ENCODE measurements around the gene SUZ12.
"Not testable (repeated sequence)": the region's sequence is repeated elsewhere in the genome, so short reads cannot be mapped to it uniquely, and the experiment has no call there.

Gene SUZ12

GRCh38 chr17:31936615-31937609 lies at the start of gene SUZ12:
Gene SUZ12, plus strand, starts transcription at chr17:31937007. Its CDS starts 240 bp downstream, at chr17:31937247.
- peak; percentile 87 for DNase-seq

DNA sequence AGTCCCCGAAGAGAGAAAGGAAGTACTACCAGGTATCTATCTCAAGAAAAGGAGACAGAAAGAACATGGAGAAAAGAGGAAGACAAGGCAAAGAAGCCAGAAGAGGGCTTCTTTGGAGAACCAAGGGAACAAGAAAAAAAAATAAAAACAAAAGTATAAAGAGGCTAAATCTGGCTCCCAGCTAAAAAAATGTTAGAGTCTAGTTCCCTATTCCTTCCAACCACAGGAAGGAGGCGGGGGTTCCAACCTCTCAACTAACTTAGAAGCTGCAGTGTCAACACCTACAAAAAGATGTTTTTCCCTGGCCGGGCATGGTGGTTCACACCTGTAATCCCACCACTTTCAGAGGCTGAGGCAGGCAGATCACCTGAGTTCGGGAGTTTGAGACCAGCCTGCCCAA lies 48.7 kb upstream of the SUZ12 start:
- DNase-seq = peak; percentile 17

DNA sequence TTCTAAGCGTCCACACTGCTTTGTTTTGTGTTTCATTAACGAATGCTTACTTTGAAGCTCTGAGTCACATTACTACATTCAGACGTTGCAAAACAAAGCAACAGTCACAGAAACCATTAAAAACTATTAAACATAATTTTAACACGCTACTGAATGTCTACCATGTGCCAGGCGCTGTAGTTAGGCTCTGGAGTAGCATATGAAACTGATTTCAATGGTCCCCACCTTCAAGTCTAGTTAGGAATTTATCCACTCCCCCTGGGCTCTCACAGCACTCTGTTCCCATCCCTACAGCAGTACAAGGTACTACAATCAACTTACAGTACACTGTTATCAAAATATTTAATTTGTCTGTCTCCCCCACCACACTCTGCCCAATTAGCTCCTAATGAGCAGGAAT lies 35.9 kb upstream of the SUZ12 start:
- no peak for DNase-seq

DNA sequence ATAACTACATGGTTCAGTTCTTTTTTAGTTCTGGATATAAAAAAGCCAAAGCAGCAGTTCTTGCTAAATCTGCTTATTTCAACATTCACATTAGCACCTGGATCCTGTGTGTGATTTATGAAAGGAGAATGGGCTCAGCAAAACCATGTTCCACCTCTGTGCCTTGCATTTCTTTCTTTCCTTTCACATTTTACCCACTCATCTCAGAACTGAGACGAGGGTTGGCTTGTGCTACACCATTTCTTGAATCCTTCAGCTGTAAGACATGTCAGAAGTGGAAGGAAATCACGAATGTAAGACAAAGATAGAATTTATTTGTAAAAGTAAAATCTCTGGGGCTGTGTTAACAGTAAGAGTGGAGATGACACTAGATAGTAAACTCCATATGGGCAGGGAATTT lies 34.1 kb upstream of the SUZ12 start:
- peak; percentile 53 for DNase-seq

- no peak for DNase-seq
Observed at GRCh38 chr17:31903401-31903800, 33.4 kb upstream of the SUZ12 start.

DNA sequence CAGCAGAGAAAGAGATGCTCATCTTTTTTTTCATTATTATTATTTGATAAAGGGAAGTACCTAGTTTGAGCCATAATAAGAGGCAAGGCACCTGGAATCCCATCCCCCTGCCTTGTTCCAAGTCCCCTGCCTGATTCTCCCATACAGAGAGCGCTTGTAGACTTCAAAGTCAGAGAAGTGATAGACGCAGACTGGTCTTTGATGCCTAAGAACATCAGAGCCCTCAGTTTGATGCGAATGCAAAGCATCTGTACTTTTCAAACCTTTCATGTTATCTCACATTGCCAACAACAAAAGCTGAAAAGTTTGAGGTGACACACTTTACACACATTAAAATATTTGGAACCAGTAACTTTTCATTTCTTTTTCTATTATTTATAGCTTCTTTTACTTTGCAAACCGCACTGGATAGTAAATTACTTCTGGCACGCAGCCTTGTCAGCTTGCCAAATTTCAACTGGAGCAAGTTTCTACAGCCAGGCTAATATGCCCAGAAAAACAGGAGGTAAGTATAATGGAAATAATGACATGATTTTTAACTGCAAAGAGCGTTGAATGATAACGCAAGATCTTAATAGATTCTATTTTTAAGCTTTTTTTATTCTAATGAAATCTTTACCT lies 29.4 kb upstream of the SUZ12 start:
- peak; percentile 72 for DNase-seq

- DNase-seq = no peak
Observed at GRCh38 chr17:31908386-31908785, 28.4 kb upstream of the SUZ12 start.

- peak; percentile 20 for DNase-seq
Observed at GRCh38 chr17:31912705-31913104, 24.1 kb upstream of the SUZ12 start.

GRCh38 chr17:31915456-31916100 lies 21.2 kb upstream of the SUZ12 start:
- DNase-seq = no peak

GRCh38 chr17:31916491-31917064 lies 20.2 kb upstream of the SUZ12 start:
- DNase-seq = no peak

GRCh38 chr17:31917065-31917529 lies 19.7 kb upstream of the SUZ12 start:
- peak; percentile 11 for DNase-seq

- not testable (repeated sequence) for DNase-seq
Observed at GRCh38 chr17:31917721-31918120, 19.1 kb upstream of the SUZ12 start.

GRCh38 chr17:31918701-31919128 lies 18.1 kb upstream of the SUZ12 start:
- no peak for DNase-seq

DNA sequence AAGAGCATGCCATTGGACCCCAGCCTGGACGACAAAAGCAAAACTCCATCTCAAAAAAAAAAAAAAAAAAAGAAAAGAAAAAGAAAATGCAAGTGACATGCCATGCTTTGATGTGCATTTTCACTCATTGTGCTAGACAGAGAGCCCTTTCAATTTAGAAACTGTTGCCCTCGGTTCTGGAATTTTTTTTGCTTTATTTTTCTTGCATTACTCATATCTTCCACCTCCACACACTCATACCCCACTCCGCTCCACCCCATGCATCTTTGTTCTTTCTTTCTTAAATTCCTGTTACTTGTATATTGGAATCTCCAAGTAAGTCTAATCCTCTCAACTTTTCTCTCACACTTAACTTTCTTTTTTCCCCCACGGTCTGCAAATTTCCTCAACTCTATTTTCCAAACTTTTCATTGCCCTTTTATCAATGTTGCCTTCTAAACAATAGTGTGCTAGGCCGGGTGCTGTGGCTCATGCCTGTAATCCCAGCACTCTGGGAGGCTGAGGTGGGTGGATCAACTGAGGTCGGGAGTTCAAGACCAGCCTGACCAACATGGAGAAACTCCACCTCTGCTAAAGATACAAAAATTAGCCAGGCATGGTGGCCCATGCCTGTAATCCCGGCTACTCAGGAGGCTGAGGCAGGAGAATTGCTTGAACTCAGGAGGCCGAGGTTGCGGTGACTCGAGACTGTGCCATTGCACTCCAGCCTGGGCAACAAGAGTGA lies 16.8 kb upstream of the SUZ12 start:
- DNase-seq = no peak

GRCh38 chr17:31926100-31926729 lies 10.6 kb upstream of the SUZ12 start:
- no peak for DNase-seq

GRCh38 chr17:31931756-31932155 lies 5.1 kb upstream of the SUZ12 start:
- DNase-seq = no peak

DNA sequence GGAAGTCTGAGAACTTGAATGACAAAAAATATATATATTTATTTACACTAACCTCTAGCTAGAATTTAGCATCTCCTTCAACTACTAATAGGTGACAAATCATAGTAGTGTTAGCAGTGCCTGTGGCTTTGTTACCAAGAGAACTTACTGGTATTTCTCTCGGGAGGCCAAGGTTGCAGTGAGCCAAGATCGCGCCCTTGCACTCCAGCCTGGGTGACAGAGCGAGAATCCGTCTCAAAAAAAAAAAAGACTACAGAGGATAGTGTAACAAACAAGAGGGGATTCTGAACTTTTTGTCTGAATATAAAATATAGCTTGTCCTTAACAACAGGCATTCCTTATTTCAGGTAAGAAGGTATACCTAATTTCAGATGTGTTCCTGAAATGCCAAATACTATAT lies 1.3 kb upstream of the SUZ12 start:
- no peak for DNase-seq

- peak; percentile 10 for DNase-seq
Observed at GRCh38 chr17:31937926-31938641, 1.3 kb downstream of the SUZ12 start.

DNA sequence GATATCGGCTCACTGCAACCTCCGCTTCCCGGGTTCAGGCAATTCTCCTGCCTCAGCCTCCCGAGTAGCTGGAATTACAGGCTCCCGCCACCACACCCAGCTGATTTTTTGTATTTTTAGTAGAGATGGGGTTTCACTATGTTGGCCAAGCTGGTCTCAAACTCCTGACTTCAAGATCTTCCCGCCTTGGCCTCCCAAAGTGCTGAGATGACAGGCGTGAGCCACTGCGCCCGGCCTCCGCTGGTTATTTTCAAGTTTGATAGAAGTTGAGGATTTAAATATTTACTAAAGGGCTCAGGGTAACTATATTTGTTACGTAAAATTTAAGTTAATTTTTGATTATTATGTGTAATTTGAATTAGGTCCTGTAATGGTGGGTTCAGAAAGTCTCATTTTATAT lies 5.1 kb downstream of the SUZ12 start:
- DNase-seq = not testable (repeated sequence)

DNA sequence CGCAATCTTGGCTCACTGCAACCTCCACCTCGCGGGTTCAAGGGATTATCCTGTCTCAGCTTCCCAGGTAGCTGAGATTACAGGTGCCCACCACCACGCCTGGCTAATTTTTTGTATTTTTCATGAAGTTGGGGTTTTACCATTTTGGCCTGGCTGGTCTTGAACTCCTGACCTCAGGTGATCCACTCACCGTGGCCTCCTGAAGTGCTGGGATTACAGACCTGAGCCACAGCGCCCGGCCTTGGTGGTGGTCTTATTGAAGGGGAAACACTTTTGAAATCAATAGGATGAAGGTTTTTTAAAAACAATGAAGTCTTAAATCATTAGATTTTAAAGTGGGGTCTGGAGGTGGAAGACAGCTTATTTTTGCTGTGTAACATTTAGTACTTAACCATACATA lies 5.6 kb downstream of the SUZ12 start:
- DNase-seq = not testable (repeated sequence)

GRCh38 chr17:31951953-31952352 lies 15.1 kb downstream of the SUZ12 start:
- not testable (repeated sequence) for DNase-seq
